GM18873 (cell line): ENCODE measurements around the gene SIT1.

Experiments
- ATAC-seq: cut with Tn5 transposase; IDR thresholded peaks from one replicate; pipeline ENCODE4 v1.9.1; 2021; ENCODE audit warnings: mild to moderate bottlenecking, moderate library complexity, moderate number of reproducible peaks; ENCODE audit not compliant: unreplicated experiment, low FRiP score

SIT1 gene

DNA sequence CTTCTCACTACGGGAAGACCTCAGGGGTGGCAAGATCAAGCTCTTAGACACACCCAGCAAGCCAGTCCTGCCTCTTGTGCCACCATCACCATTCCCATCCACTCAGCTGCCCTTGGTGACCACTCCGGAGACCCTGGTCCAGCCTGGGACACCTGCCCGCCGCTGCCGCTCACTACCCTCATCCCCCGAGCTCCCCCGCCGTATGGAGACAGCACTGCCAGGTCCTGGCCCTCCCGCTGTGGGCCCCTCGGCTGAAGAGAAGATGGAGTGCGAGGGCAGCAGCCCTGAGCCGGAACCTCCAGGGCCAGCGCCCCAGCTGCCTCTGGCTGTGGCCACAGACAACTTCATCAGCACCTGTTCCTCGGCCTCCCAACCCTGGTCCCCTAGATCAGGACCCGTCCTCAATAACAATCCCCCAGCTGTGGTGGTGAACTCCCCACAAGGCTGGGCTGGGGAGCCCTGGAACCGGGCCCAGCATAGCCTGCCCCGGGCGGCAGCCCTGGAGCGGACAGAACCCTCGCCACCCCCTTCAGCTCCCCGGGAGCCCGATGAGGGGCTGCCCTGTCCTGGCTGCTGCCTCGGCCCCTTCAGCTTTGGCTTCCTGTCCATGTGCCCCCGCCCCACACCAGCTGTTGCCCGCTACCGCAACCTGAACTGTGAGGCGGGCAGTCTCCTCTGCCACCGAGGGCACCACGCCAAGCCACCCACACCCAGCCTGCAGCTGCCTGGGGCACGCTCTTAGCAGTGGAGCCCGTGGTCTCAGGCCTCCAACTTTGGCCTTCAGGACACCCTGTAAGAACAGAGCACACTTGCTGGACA, 41.5 kb downstream of the SIT1 start:
- no peak for ATAC-seq

GRCh38 chr9:35608221-35608620, 42.5 kb downstream of the SIT1 start:
- no peak for ATAC-seq

DNA sequence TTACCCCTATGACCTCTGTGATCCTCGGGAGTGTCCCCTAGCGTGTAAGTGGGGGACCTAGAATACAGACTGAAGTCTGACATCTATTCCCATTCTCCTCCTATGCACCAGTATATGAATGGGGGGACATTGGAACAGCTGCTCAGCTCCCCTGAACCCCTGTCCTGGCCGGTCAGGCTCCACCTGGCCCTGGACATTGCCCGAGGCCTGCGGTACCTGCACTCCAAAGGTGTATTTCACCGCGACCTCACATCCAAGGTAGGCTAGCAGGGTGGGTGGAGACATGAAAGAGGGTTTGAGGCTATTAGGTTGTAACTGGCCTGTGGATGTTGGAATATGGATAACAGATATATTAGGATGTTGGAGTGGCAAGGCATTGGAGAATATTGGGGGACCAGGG, 44.0 kb downstream of the SIT1 start:
- no peak for ATAC-seq

DNA sequence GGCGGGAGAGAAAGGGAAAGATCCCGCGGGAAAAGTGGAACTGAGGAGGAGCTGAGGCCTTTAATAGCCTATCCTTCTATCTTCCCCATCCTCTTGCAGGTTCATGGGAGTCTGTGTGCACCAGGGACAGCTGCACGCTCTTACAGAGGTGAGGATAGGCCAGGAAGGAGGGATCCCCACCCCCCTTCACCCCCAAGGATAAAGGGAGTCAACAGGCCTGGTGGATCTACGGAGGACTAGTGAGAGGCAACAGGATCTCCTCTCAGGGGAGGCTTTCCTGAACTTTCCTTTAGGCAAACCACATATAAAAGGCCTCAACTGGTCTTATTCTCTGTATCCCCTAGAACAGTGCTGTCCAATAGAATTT, 44.6 kb downstream of the SIT1 start:
- ATAC-seq: no peak

GRCh38 chr9:35605351-35606137, 45.2 kb downstream of the SIT1 start:
- ATAC-seq: no peak

- no peak for ATAC-seq
Observed at GRCh38 chr9:35604578-35605350, 46.0 kb downstream of the SIT1 start, which contains the start of gene TESK1. Gene TESK1 (plus strand): TSS chr9:35605262. CDS start chr9:35605620, 358 bp downstream.

DNA sequence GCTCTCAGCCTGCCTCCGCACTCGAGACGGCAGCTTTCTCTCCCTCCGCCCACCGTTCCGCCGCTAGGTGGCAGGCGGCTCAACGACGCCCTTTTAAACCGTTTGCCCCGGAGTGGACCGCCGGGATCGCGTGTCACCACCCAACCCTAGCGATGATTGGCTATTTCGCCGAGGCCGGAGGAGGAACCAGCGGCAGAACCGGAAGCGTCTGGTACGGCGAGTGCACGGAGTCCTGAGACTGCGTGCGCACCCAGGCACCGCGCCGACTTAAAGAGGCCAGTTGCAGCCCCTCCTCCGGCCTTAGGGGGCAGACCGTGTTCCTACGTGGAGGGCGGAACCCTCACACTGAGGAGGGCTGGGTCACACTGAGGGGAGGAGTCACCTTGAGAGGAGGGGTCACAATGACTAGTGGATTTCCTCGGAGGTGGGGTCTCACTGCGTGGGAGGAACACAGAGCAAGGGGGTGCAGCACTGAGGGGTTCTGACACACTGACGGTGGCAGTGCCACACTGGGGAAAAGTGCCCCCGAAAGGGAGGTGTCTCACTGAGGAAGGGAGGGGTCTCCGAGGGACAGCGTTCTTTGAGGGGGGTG, 46.6 kb downstream of the SIT1 start:
- peak; percentile 88 for ATAC-seq

GRCh38 chr9:35603506-35603985, 47.2 kb downstream of the SIT1 start:
- ATAC-seq: no peak

DNA sequence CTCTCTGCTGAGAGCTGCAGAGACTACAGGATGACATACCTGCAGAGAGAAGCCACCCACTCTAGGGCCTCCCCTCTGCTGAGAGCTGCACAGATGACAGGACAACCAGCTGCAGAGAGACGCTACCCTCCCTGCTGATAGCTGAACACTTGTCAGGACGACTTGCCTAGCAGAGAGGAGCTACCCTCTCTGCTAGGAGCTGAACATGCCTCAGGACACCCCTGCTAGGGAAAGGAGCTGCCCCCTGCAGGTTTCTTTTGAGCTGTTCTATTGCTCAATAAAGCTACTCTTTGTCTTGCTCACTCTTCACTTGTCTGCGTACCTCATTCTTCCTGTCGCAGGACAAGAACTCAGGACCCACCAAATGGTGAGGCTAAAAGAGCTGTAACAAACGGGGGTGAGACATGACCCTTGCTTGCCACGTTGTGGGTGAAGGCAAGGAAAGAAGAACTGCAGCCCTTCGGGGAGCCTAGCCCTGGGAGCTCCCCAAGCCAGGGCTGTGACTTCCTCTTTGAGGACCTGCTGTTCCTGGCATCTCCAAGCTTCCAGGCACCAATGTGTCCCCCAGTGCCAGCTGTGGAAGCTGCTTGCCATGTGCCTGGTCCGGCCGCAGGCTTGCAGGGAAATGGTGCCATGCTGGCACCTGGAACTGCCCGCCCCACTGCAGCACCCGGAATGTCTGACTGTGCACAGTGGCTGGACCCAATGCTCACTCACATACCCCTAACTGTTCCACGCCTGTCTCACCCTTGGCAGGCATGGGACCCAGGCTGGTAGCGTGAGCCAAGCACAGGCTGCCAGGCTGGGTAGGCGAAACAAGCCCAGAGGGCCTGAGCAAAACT, 50.7 kb downstream of the SIT1 start:
- no peak for ATAC-seq
